HG02571 (cell line): Measurements from ENCODE around the gene CRKL.
"Not testable (repeated sequence)": the region's sequence is repeated elsewhere in the genome, so short reads cannot be mapped to it uniquely, and the experiment has no call there.

Experiments
- ATAC-seq: cut with Tn5 transposase; IDR thresholded peaks from one replicate; pipeline ENCODE4 v1.9.1; 2021; ENCODE audit warnings: mild to moderate bottlenecking, moderate library complexity; ENCODE audit not compliant: unreplicated experiment

Gene CRKL

DNA sequence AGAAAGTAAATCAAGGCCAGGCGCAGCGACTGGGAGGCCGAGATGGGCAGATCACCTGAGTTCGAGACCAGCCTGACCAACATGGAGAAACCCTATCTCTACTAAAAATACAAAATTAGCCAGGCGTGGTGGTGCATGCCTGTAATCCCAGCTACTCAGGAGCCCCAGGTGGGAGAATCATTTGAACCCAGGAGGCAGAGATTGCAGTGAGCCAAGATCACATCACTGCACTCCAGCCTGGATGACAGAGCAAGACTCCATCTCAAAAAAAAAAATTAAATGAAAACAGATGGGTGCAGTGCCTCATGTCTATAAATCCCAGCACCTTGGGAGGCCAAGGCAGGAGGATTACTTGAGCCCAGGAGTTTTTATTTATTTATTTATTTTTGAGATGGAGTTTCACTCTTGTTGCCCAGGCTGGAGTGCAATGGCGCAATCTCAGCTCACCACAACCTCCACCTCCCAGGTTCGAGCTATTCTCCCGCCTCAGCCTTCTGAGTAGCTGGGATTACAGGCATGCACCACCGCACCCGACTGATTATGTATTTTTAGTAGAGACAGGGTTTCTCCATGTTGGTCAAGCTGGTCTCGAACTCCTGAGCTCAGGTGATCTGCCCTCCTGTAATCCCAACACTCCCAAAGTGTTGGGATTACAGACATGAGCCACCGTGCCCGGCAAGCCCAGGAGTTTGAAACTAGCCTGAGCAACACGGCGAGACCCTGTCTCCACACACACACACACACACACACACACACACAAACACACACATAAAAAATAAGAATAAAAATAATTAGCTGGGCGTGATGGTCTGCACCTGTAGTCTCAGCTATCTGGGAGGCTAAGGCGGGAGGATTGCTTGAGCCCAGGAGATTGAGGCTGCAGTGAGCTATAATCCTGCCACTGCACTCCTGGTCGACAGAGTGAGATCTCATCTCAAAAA, 15.8 kb upstream of the CRKL start:
- ATAC-seq = not testable (repeated sequence)

DNA sequence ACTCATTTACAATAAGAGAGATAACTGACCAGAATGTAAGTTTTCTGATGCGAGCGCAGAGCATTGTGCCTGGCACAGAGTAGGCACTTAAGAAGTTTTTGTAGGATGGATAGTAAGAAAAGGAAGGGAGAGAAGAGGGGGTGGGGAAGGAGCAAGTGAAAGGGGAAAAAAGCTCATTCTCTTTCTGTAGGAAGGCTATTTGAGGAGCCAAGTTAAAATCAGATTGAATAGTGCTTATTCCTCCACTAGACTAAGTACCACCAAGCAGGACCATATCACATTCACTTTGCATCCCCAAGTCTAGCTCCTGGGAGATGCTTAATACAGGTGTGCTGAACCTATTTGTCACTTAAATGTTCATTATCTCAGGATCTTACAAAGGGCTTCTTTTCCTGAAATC, 14.1 kb upstream of the CRKL start:
- ATAC-seq = no peak

DNA sequence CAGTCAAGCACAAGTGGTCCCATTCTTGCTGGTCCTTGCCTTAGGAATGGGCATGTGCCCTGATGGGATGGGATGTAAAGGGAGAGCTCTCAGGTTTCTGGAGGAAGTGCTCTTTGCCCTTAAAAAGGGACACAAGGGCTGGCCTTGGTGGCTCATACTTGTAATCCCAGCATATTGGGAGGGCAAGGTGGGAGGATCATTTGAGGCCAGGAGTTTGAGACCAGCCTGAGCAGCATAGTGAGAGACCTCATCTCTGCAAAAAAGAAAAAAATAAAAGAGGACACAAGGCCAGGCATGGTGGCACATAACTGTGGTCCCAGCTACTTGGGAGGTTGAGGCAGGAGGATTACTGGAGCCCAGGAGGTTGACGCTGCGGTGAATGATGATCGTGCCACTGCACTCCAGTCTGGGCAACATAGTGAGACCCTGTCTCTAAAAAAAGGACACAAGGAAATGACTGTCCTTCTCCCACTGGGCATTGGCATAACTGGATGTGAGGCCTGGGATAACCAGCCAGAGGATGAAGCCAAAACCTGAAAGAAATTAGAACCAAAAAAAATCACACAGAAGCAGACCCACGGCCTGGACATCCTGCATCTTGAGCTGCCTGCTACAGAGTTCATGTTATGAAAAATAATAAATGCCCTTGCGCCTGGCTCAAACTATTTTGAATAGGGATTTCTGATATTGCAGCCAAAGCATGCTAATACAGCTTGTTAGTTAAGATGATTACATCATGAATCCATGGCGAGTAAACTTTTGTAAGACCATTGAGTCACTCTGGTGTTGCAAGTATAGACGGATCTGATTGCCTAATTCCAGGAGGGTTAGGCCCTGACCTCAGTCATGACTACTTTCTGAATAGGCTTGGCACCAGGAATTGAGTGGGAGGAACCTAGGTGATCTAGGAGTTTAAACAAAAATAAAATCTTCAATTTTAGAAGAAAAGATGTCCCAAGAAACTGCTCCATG, 12.9 kb upstream of the CRKL start:
- no peak for ATAC-seq

DNA sequence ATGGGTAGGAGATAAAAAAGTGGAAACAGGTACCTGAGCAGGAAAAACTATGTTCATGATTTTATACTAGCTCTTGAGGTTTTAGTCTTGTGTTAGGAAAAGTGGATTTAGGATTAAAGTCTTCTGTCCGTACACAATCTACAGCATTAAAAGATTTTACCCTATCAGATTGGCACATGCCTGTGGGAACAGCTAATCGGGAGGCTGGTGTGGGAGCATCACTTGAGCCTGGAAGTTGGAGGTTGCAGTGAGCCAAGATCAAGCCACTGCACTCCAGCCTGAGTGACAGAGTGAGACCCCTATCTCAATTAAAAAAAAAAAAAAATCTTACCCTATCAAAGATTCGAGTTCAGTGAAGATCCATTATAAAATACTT, 12.2 kb upstream of the CRKL start:
- no peak for ATAC-seq

DNA sequence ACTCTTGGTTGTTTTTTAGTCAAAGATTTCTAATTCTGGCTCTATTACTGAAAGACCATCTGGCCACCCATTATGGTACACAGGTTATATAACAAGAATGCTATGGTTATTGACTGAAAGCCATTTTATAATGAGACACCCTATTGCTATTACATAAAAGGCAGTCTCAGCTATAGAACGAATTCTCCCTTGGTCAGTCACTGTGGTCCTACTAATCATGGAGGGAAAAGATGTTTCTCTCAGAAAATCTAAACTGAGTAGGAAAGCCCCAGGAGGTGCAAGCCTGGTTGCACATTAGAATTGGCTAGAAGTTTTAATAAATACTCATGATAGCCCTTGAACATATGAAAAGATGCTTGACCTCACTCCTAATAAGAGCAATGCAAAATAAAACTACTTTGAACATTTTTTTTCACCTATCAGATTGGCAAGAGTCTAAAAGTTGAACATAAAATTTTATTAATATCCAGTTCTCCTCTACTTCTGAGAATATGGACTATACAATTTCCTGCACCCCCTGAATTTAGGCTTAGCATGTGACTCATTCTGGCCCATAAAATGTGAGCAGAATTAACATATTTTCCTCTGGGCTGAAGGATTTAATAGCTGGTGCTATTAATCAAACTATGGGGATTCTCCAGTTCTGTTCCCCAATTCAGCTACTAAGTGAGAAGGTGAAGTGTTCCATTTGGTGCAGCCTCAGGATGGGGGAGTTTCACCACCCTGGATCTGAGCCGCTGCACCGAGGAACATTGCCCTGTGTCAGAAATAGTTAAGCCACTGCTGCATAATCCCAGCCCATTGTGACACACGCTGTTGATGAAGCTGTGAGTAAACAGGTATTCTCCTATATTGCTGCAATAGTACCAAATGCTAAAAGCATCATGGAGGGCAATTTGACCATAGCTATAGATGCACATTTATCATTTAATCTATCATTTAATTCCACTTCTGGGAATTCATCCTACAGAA, 11.5 kb upstream of the CRKL start:
- no peak for ATAC-seq

DNA sequence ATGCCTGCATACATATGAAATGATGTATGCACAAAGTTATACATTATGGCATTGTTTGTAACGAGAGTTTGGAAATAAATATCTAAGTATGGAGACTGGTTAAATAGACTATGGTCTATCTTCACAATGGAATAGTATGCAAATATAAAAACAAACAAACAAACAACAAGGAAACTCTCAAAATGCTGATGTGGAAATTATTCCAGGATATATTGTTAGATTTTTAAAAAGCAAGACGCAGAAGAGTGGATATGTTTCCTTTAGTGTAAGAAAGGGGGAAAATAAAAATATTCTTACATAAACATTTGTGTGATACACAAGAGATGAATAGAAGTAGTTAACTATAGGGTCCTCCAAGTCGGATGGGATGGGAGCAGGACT, 10.8 kb upstream of the CRKL start:
- no peak for ATAC-seq

DNA sequence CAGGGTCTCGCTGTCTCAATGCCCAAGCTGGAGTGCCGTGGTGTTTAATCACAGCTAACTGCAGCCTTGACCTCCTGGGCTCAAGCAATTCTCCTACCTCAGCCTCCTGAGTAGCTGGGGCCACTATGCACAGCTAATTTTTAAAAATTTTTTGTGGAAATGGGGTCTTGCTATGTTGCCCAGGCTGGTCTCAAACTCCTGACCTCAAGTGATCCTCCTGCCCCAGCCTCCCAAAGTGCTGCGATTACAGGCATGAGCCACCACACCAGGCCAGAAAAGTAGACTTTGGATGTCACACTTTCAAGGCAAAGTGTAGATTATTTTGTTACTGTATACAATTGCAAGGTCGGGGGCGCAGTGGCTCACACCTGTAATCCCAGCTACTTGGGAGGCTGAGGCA, 8.5 kb upstream of the CRKL start:
- not testable (repeated sequence) for ATAC-seq

DNA sequence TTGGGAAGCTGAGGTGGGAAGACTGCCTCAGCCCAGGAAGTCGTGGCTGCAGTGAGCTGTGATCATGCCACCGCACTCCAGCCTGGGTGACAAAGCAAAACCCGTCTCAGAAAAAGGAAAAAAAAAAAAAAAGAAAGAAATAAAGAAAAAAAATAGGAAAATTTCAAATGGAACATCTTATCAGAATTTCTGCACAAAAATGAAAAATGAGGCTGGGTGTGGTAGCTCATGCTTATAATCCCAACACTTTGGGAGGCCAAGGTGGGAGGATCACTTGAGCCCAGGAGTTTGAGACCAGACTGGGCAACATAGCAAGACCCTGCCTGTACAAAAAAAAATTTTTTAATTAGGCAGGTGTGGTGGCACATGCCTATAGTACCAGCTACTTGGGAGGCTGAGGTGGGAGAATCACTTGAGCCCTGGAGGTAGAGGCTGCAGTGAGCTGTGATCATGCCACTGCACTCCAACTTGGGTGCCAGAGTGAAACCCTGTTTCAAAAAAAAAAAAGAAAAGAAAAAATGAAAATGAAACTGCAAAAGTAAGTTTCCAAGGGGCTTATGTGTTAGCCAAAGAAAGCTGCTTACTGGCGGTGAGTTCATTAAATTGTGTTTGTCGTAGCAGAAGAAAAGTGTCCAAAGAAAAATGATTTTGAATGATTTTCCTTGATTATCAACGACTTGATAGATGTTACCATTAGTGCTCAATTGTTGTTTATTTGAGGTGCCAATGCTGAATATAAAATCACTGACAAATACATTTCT, 7.5 kb upstream of the CRKL start:
- ATAC-seq = no peak

DNA sequence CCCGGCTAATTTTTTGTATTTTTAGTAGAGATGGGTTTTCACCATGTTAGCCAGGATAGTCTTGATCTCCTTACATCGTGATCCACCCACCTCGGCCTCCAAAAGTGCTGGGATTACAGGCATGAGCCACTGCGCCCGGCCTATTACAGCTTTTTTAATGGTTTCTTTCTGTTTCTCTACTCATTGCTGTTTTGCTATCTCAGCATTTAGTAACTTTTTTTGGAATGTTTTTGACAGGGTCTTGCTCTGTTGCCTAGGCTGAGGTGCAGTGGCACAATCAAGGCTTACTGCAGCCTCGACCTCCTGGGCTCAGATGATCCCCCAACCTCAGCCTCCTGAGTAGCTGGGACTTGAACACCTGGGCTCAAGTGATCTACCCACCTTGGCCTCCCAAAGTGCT, 4.7 kb upstream of the CRKL start:
- no peak for ATAC-seq

DNA sequence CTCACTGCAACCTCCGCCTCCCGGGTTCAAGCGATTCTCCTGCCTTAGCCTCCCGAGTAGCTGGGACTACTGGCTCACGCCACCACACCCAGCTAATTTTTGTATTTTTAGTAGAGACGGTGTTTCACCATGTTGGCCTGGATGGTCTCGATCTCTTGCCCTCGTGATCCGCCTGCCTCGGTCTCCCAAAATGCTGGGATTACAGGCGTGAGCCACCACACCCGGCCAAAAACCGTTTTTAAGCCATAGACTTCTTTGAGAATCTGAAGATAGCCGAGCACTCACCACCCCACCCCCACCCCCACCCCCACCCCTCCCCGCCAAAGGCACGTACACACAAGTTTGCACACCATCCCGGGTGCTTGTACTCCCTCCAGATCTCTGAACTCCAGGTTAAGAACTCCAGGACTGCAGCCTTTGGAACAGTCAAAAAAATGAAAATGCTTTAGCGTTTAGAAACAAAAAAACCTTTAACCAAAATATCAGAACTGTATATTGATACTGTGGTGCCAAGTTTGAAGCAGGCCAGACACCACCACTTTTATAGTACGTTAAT, 1.5 kb downstream of the CRKL start:
- ATAC-seq = no peak

DNA sequence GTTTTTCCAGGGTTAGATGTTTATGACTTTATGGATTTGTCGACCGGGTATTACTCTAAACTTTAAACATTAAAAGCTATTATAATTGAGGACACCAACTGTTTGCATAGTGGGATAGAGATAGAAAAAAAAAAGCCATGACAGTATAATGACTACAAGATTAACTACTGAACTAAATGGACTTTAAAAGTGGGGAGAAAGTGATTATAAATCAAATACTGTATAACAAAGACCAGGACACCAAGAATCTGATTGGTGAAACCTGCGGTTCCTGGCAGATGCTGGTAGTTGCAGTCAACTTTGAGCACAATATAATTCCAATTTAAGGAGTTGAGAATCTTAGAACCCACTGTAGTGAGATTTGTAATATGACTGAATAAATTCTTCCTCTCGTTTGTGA, 2.5 kb downstream of the CRKL start:
- ATAC-seq = no peak

DNA sequence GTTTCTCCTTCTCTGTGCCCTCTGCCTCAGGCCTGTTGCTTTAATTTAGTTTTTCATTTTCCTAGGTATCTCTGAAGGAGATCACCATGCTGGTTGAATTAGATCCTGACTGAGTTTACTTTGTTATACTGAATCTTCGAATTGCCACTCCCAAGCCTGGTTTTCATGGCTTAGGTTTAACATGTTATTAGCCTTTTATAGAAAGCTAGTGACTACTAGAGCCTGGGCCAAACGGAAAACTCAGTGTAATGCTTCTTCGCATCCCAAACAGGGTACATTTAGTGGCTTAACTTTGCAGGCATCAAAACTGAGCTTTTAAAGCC, 3.6 kb downstream of the CRKL start:
- ATAC-seq = no peak

DNA sequence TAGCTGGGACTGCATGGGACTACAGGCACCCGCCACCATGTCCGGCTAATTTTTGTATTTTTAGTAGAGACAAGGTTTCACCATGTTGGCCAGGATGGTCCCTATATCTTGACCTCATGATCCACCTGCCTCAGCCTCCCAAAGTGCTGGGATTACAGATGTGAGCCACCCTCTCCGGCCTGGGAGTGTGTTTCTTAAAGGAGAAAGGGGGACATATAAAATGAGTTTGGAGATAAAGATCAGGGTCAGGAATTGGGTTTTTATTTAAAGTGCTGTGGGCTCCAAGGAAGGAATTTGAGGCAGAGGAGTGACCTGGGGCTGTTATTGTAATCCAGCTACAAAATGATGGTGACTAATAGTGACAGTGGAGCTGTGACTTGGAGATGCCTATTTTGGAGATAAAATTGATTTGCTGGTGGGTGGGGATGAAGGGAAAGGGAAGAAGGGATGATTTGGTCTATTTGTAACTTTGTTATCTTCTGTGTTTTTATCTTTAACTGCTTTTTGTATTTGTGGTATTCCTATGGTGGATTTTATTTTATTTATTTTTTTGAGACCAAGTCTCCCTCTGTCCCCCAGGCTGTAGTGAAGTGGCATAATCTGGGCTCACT, 5.0 kb downstream of the CRKL start:
- no peak for ATAC-seq

DNA sequence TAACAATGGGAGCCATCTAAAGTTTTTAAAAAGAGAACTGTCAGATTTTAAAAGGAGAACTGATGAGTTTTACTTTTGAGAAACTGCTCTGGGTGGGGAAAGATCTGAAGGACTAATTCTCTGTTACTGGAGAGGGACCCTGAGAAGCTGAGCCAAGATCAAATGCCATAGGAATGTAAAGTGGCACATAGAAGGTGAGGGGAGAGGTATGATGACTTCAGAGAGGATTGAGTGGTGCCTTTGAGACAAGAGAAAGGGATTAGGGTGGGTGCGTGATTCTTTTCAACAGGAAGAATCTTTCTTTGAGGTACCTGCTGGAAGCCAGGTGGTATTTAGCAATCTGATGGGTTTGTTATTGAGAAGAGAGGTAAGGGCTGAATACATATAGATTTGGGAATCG, 9.0 kb downstream of the CRKL start:
- ATAC-seq = no peak

DNA sequence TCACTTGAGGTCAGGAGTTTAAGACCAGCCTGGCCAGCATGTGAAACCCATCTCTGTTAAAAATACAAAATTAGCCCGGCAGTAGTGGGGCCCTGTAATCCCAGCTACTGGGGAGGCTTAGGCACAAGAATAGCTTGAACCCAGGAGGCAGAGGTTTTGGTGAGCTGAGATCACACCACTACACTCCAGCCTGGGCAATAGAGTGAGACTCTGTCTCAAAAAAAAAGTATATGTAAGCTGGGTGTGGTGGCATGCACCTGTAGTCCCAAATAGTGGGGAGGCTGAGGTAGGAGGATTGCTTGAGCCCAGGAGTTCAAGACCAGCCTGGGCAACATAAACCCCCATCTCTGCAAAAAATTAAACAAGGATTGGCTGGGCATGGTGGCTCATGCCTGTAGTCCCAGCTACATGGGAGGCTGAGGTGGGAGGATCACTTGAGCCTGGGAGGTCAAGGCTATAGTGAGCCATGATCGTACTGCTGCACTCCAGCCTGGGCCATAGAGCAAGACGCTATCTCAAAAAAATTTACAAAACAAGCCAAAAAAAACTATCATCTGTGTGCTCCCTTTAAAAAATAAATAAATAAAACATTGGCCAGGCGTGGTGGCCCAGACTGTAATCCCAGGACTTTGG, 10.8 kb downstream of the CRKL start:
- ATAC-seq = no peak

DNA sequence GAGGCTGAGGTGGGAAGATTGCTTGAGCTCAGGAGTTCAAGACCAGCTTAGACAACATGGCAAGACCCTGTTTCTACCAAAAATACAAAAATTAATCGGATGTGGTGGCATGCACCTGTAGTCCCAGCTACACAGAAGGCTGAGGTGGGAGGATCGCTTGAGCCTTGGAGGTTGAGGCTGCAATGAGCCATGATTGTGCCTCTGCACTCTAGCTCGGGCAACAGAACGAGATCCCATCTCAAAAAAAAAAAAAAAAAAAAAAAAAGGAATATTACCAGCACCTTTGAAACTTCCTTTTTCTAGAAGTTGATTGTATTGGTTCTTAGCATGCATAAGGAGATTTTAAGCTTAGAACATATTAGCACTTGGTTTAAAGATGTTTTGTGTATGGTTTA, 11.4 kb downstream of the CRKL start:
- no peak for ATAC-seq

DNA sequence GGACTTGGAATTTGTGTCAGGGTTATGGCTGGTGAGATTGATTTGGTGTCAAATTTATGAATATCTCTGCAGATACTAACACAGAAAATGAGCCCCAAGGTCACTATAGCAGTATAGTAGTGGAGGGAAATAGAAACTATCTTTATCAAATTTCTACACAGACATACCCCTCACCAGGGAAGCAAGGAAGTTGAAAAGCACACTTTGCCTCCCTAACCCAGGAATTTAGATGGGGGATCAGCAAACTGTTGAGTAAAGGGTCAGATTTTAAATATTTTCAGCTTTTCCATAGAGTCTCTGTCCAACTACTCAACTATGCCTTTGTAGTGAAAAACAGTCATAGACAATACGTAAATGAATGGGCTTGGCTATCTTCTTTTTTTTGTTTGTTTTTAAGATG, 12.8 kb downstream of the CRKL start:
- no peak for ATAC-seq

DNA sequence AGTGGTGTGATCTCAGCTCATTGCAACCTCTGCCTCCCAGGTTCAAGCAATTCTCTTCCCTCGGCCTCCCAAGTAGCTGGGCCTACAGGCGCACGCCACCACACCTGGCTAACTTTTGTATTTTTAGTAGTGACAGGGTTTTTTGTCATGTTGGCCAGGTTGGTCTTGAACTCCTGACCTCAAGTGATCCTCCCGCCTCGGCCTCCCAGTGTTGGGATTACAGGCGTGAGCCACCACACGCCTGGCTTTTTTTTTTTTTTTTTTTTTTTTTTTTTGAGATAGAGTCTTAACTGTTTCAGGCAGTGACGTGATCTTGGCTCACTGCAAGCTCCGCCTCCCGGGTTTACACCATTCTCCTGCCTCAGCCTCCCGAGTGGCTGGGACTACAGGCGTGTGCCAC, 13.2 kb downstream of the CRKL start:
- not testable (repeated sequence) for ATAC-seq

DNA sequence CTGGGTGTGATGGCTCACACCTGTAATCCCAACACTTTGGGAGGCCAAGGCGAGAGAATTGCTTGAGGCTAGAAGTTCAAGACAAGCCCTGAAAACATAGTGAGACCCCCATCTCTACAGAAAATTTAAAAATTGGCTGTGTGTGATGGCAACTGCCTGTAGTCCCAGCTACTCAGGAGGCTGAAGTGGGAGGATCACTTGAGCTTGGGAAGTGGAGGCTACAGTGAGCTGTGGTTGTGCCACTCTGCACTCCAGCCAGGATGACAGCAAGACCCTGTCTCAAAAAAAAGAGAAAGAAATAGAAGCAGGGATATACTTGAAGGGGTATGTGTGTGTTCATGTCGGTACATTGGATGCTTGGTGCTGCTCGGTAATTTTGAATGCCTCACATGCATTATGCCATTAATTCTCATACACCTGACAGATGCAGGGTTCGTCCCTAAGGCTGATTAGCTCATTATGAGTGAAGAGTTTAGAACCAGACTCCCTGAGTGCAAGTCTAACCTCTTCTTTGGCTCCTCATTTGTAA, 14.0 kb downstream of the CRKL start:
- no peak for ATAC-seq
